Neural progenitor cell (in vitro differentiated cells): ENCODE results near the gene CDX2. TPM values are rescaled to one million over a fixed set of nuclear protein-coding genes. Genes with fewer than 3 reads are reported as not detected.

Experiments used
- DNase-seq: peaks from one replicate; pipeline ENCODE4 v3.0.0-alpha.2; 2016; ENCODE audit warnings: low spot score
- H2AFZ ChIP-seq: fragments of 200-600 bp; sonication (generic); replicated peaks from 2 replicates; pipeline ENCODE4 v1.6.1; 2016; ENCODE audit warnings: antibody characterized with exemption
- H3F3A ChIP-seq: fragments of 200-600 bp; sonication (generic); 2 replicates; pipeline ENCODE4 v1.6.1; 2016; ENCODE audit warnings: antibody characterized with exemption, low read depth
- H3K27ac ChIP-seq: fragments of 200-600 bp; sonication (generic); 2 replicates; pipeline ENCODE4 v1.5.1; 2016; ENCODE audit warnings: mild to moderate bottlenecking
- H3K27me3 ChIP-seq: fragments of 200-600 bp; sonication (generic); 2 replicates; pipeline ENCODE4 v1.6.1; 2016; ENCODE audit warnings: mild to moderate bottlenecking, moderate library complexity
- H3K36me3 ChIP-seq: fragments of 200-600 bp; sonication (generic); 2 replicates; pipeline ENCODE4 v1.5.1; 2016
- H3K4me1 ChIP-seq: fragments of 200-600 bp; sonication (generic); 2 replicates; pipeline ENCODE4 v1.6.1; 2016; ENCODE audit warnings: mixed run types
- H3K4me2 ChIP-seq: fragments of 200-600 bp; sonication (generic); 2 replicates; pipeline ENCODE4 v1.6.1; 2016
- H3K4me3 ChIP-seq: fragments of 200-600 bp; sonication (generic); 2 replicates; pipeline ENCODE4 v1.5.1; 2016
- H3K79me2 ChIP-seq: fragments of 200-600 bp; sonication (generic); 2 replicates; pipeline ENCODE4 v1.6.1; 2016; ENCODE audit warnings: low read depth
- H3K9ac ChIP-seq: fragments of 200-600 bp; sonication (generic); 2 replicates; pipeline ENCODE4 v1.6.1; 2016
- H3K9me3 ChIP-seq: fragments of 200-600 bp; sonication (generic); 2 replicates; pipeline ENCODE4 v1.5.1; 2016; ENCODE audit warnings: low read depth
- H4K20me1 ChIP-seq: fragments of 200-600 bp; sonication (generic); 2 replicates; pipeline ENCODE4 v1.6.1; 2016; ENCODE audit warnings: low read depth
- H3K27ac Mint-ChIP-seq: 3 replicates; pipeline ENCODE4 v1.8.0; 2021; ENCODE audit warnings: mixed read lengths
- H3K27me3 Mint-ChIP-seq: 2 replicates; pipeline ENCODE4 v1.8.0; 2022; ENCODE audit warnings: low read depth, mild to moderate bottlenecking, inconsistent platforms, moderate library complexity, mixed read lengths; ENCODE audit not compliant: insufficient read depth
- H3K36me3 Mint-ChIP-seq: 3 replicates; pipeline ENCODE4 v1.8.0; 2021; ENCODE audit warnings: mixed read lengths
- H3K4me1 Mint-ChIP-seq: 3 replicates; pipeline ENCODE4 v1.8.0; 2021; ENCODE audit warnings: mixed read lengths
- H3K4me3 Mint-ChIP-seq: 3 replicates; pipeline ENCODE4 v1.8.0; 2021; ENCODE audit warnings: mild to moderate bottlenecking, moderate library complexity, mixed read lengths
- H3K9me3 Mint-ChIP-seq: 3 replicates; pipeline ENCODE4 v1.8.0; 2020; ENCODE audit warnings: mixed read lengths
- EZH2 ChIP-seq: fragments of 200-600 bp; sonication (generic); IDR thresholded peaks from 2 replicates; pipeline ENCODE4 v1.6.1; 2017; ENCODE audit warnings: antibody characterized with exemption, mild to moderate bottlenecking, moderate library complexity
- EZH2phosphoT487 ChIP-seq: fragments of 200-600 bp; sonication (generic); IDR thresholded peaks from 2 replicates; pipeline ENCODE4 v1.6.1; 2017; ENCODE audit warnings: antibody characterized with exemption
- total RNA-seq: library from RNA; depleted of rRNA; stranded (reverse); fragments of >200 nt; gene quantifications from 2 replicates; pipeline ENCODE4 v1.2.3, GENCODE V29; 2015; ENCODE audit warnings: low replicate concordance
- TF ChIP-seq, protein P1 (sequence below): fragments of 200-600 bp; sonication (generic); IDR thresholded peaks from 2 replicates; pipeline ENCODE4 v1.5.1; 2017; ENCODE audit warnings: antibody characterized with exemption, mild to moderate bottlenecking

The CDX2 gene
- total RNA-seq, 1 donor from 2014 or later: not detected

DNA sequence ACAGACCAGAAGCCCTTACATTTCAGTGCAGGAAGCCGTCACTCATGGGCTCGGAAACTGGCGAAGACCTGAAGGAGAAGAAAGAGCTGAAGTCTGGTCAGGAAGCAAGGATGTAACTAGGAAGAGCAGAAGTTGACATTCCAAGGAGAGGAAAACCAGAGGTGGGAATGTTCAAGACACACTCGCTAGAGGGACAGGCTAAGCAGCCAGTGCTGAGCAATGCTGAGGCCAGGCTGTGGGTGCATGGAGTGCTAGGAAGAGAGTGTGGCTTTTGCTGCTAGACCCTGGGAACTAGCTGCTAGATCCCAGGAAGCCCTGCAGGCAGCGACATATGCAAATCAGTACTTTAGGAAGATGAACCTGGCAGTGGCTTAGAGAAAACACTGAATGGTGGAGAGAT lies 31.5 kb upstream of the CDX2 start:
- H4K20me1 ChIP-seq: no peaks in the 10 kb centered on the region

DNA sequence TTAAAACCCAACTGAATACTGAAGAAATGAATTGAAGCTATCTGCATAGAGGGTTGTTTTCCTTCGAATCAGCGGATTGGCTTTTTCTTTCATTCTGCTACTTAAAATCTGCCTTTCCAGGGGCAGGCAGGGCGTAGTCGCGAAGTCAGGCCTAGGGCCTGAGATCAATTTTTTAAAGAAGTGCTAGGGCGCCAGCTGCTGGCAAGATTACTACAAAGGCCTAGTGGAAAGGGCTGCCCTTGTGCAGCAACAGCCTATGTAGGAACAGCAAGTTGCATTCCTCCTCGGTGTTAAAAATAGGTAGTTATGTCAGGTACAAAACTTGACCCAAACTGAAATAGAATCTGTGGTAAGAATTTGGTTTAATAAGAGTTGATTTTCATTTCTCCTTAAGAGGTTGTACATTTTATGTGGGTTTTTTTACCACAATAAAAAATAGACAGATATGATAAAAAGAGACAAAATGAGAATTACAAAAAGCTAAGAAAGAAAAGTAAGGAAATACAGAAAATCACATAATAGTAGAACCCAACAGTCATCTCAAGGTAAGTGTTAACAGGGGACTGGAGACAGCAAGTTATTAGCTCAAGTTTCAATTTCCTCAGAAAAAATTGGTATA lies 28.9 kb upstream of the CDX2 start:
- Histone ChIP-seq H3K79me2 (no peaks in the 10 kb centered on the region), H4K20me1 (no peaks in the 10 kb centered on the region), H3K27ac (no peak overlapping the region), H3K4me2 (no peak overlapping the region), H3K27me3 (peaks cover 27% of the 10 kb centered on the region), H3K9me3 (no peaks in the 10 kb centered on the region), H3F3A (peaks cover 23% of the 10 kb centered on the region), H2AFZ (no peak overlapping the region), H3K4me1 (no peaks in the 10 kb centered on the region), H3K4me3 (no peak overlapping the region), H3K9ac (no peak overlapping the region), H3K36me3 (no peaks in the 10 kb centered on the region)
- no peaks in the 10 kb centered on the region for H3K4me1 Mint-ChIP-seq
- no peaks in the 10 kb centered on the region for H3K9me3 Mint-ChIP-seq
- peaks cover 7% of the 10 kb centered on the region for H3K27me3 Mint-ChIP-seq
- H3K27ac Mint-ChIP-seq: no peak overlapping the region
- TF ChIP-seq EZH2phosphoT487 (no peak), EZH2 (peak; percentile 17)
- TF ChIP-seq, protein P1, sequence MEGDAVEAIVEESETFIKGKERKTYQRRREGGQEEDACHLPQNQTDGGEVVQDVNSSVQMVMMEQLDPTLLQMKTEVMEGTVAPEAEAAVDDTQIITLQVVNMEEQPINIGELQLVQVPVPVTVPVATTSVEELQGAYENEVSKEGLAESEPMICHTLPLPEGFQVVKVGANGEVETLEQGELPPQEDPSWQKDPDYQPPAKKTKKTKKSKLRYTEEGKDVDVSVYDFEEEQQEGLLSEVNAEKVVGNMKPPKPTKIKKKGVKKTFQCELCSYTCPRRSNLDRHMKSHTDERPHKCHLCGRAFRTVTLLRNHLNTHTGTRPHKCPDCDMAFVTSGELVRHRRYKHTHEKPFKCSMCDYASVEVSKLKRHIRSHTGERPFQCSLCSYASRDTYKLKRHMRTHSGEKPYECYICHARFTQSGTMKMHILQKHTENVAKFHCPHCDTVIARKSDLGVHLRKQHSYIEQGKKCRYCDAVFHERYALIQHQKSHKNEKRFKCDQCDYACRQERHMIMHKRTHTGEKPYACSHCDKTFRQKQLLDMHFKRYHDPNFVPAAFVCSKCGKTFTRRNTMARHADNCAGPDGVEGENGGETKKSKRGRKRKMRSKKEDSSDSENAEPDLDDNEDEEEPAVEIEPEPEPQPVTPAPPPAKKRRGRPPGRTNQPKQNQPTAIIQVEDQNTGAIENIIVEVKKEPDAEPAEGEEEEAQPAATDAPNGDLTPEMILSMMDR: peak; percentile 72
- DNase-seq: peak; percentile 74
- no peak overlapping the region for H3K4me3 Mint-ChIP-seq
- H3K36me3 Mint-ChIP-seq: no peaks in the 10 kb centered on the region

More for the DNA sequence above, 31.5 kb upstream of the CDX2 start:
- H3K9ac ChIP-seq: no peak overlapping the region
- peaks cover 4% of the 10 kb centered on the region for H3K27me3 ChIP-seq
- no peaks in the 10 kb centered on the region for H3K4me1 Mint-ChIP-seq
- no peak overlapping the region for H3K4me3 Mint-ChIP-seq
- H3K27me3 Mint-ChIP-seq: peaks cover 2% of the 10 kb centered on the region
- TF ChIP-seq, protein P1: no peak
- TF ChIP-seq EZH2 (no peak), EZH2phosphoT487 (no peak)
- H3K9me3 ChIP-seq: no peaks in the 10 kb centered on the region
- H3K9me3 Mint-ChIP-seq: no peaks in the 10 kb centered on the region
- no peak overlapping the region for H3K4me2 ChIP-seq
- H3K4me3 ChIP-seq: no peak overlapping the region
- no peaks in the 10 kb centered on the region for H3K36me3 ChIP-seq
- peaks cover 23% of the 10 kb centered on the region for H3F3A ChIP-seq
- no peak overlapping the region for H3K27ac ChIP-seq
- peak overlapping the region; percentile 7 for H2AFZ ChIP-seq
- DNase-seq: peak; percentile 23
- H3K36me3 Mint-ChIP-seq: no peaks in the 10 kb centered on the region
- H3K4me1 ChIP-seq: no peaks in the 10 kb centered on the region
- no peaks in the 10 kb centered on the region for H3K79me2 ChIP-seq
- H3K27ac Mint-ChIP-seq: no peak overlapping the region

- no peak for TF ChIP-seq EZH2
- TF ChIP-seq, protein P1: no peak
- TF ChIP-seq EZH2phosphoT487: no peak
- Mint-ChIP-seq H3K27me3 (peaks cover 18% of the 10 kb centered on the region), H3K4me3 (no peak overlapping the region), H3K36me3 (no peaks in the 10 kb centered on the region), H3K27ac (no peak overlapping the region), H3K9me3 (no peaks in the 10 kb centered on the region), H3K4me1 (no peaks in the 10 kb centered on the region)
- H2AFZ ChIP-seq: no peak overlapping the region
- no peaks in the 10 kb centered on the region for H3K79me2 ChIP-seq
- H3K27ac ChIP-seq: no peak overlapping the region
- no peak overlapping the region for H3K4me3 ChIP-seq
- no peak for DNase-seq
- H3K4me2 ChIP-seq: no peak overlapping the region
- H3K4me1 ChIP-seq: no peaks in the 10 kb centered on the region
- no peaks in the 10 kb centered on the region for H3K36me3 ChIP-seq
- H4K20me1 ChIP-seq: no peaks in the 10 kb centered on the region
- H3K9ac ChIP-seq: no peak overlapping the region
- no peaks in the 10 kb centered on the region for H3K9me3 ChIP-seq
- no peaks in the 10 kb centered on the region for H3F3A ChIP-seq
- H3K27me3 ChIP-seq: peaks cover 78% of the 10 kb centered on the region
Measured at GRCh38 chr13:27991881-27992280, 22.8 kb upstream of the CDX2 start.
